DOHH2 (cell line): ENCODE measurements around the gene KRTAP5-2.

ENCODE experiments used
- CTCF ChIP-seq: fragments of 200-600 bp; sonication (generic); IDR thresholded peaks from one replicate; pipeline ENCODE4 v1.5.1; 2014; ENCODE audit warnings: antibody characterized with exemption, mild to moderate bottlenecking, low read depth, low read length; ENCODE audit not compliant: poor library complexity, severe bottlenecking
- EZH2phosphoT487 ChIP-seq: fragments of 200-600 bp; sonication (generic); IDR thresholded peaks from 2 replicates; pipeline ENCODE4 v1.6.1; 2017; ENCODE audit warnings: borderline replicate concordance, mild to moderate bottlenecking, antibody characterized with exemption, low read length, moderate library complexity, mixed read lengths

- TF ChIP-seq CTCF (no peak), EZH2phosphoT487 (no peak)
Observed at GRCh38 chr11:1642288-1643145, 44.4 kb upstream of the KRTAP5-2 start.
